HFF-Myc (cell line): Measurements from ENCODE around the gene XPNPEP3.
"Not testable (repeated sequence)": the region's sequence is repeated elsewhere in the genome, so short reads cannot be mapped to it uniquely, and the experiment has no call there.

Experiments used
- DNase-seq: peaks from one replicate; pipeline ENCODE4 v3.0.0-alpha.2; 2011; ENCODE audit warnings: low read depth; ENCODE audit errors: extremely low read depth
- H3K4me3 ChIP-seq: replicated peaks from 2 replicates; pipeline ENCODE4 v1.5.1; 2011; ENCODE audit warnings: low read depth, mild to moderate bottlenecking, control low read depth, low read length
- CTCF ChIP-seq: IDR thresholded peaks from 2 replicates; pipeline ENCODE4 v1.5.1; 2012; ENCODE audit warnings: mild to moderate bottlenecking, low read depth, low read length, control low read depth; ENCODE audit errors: missing control alignments

XPNPEP3 gene

GRCh38 chr22:40844951-40845350, 12.0 kb upstream of the XPNPEP3 start:
- no peak for TF ChIP-seq CTCF

DNA sequence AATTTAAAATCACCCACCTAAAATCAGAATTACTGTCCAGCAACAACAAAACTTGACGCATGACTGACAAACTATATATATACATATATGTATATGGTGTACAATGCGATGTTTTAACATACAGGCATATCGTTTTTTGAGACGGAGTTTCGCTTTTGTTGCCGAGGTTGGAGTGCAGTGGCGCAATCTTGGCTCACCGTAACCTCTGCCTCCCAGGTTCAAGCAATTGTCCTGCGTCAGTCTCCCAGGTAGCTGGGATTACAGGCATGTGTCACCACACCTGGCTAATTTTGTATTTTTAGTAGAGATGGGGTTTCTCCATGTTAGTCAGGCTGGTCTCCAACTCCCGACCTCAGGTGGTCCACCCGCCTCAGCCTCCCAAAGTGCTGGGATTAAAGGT, 11.1 kb upstream of the XPNPEP3 start:
- H3K4me3 ChIP-seq, DNase-seq: not testable (repeated sequence)

More at GRCh38 chr22:40844951-40845350, 12.0 kb upstream of the XPNPEP3 start:
- DNase-seq = no peak
- no peak overlapping the region for H3K4me3 ChIP-seq

- no peak for DNase-seq
- peak overlapping the region; percentile 87 for H3K4me3 ChIP-seq
- no peak for TF ChIP-seq CTCF
Measured at GRCh38 chr22:40853333-40853732, 3.6 kb upstream of the XPNPEP3 start.

GRCh38 chr22:40853961-40854360, 3.0 kb upstream of the XPNPEP3 start:
- TF ChIP-seq CTCF = no peak
- peak overlapping the region; percentile 87 for H3K4me3 ChIP-seq
- DNase-seq = no peak

DNA sequence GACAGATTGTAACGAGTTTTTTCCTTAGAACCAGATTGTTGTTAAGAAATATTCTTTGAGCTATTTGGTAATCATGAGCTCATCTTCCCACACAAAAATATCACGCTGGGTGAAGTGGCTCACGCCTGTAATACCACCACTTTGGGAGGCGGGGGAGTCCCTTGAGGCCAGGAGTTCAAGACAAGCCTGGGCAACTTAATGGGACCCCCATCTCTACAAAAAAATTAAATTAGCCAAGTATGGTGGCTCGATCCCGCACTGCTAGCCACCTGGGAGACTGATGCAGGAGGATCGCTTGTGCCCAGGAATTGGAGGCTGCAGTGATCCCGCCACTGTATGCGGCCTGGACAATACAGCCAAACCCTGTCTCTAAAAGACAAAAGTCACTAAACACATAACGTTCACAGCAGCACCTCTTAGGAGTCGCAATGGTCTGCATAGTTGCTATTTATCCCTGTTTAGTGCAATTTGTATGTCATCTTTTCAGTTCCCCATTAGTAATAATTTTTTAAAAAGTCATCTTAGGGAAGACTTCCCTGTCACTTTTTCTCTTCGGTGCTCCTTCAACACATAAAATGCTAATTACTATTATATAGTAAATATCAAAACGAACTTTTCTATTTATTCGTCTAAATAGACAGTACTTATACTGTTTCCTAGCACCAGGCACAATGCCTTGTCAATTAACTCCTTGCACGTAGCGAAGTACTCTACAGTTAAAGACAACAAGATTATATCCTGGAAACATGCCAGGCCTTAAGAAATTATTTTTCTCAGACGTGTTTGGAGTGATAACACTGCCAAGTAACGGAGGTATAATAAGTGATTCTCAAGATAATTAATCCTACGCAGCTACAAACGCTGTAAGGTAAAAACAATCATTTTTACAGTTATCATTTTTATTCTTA, 1.6 kb upstream of the XPNPEP3 start:
- no peak for TF ChIP-seq CTCF
- peak overlapping the region; percentile 87 for H3K4me3 ChIP-seq
- no peak for DNase-seq

GRCh38 chr22:40855979-40856512, 902 bp upstream of the XPNPEP3 start:
- no peak for DNase-seq
- H3K4me3 ChIP-seq = peak overlapping the region; percentile 87
- TF ChIP-seq CTCF = no peak

- H3K4me3 ChIP-seq = peak overlapping the region; percentile 87
- DNase-seq = no peak
- TF ChIP-seq CTCF = no peak
Measured at GRCh38 chr22:40857309-40857855, 434 bp downstream of the XPNPEP3 start.
